ENCODE measurements around the gene TOP1.

DNA sequence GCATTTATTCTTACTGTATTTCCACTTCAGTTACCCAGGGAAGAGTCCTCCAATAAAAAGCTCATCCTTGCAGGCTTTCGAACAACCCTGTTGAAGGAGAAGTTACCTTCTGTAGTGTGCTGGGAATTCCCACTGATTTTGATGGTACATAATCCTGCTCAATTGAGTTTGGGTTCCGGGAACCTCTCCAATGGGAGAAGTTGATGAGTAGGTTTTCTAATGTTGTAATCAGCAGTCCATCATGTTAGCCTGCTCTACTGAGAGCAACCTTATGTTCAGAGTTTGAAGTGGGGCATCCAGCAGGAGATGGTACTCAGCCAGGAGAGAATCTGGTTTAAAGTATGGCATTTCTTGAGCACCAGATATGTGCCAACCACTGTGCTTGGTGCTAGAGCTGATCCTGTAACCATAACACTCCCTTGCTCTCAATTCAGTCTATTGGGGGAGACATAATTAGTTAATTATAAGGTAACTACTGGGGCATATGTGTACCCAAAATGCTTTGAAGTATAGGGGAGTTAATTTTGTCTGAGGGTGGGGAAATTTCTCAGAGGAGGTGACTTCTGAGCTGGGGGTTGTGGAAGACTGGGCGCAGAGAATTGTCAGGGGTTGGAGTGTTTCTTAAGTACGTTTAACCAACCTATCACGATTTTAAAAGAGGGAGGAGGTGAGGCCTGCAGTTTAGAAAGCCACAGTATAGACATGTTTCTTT is 2.1 kb downstream of the TOP1 start:
- TF ChIP-seq, protein P1, sequence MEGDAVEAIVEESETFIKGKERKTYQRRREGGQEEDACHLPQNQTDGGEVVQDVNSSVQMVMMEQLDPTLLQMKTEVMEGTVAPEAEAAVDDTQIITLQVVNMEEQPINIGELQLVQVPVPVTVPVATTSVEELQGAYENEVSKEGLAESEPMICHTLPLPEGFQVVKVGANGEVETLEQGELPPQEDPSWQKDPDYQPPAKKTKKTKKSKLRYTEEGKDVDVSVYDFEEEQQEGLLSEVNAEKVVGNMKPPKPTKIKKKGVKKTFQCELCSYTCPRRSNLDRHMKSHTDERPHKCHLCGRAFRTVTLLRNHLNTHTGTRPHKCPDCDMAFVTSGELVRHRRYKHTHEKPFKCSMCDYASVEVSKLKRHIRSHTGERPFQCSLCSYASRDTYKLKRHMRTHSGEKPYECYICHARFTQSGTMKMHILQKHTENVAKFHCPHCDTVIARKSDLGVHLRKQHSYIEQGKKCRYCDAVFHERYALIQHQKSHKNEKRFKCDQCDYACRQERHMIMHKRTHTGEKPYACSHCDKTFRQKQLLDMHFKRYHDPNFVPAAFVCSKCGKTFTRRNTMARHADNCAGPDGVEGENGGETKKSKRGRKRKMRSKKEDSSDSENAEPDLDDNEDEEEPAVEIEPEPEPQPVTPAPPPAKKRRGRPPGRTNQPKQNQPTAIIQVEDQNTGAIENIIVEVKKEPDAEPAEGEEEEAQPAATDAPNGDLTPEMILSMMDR (IDR thresholded peaks at IDR 0.05) = no peak
- TF ChIP-seq, protein P2, sequence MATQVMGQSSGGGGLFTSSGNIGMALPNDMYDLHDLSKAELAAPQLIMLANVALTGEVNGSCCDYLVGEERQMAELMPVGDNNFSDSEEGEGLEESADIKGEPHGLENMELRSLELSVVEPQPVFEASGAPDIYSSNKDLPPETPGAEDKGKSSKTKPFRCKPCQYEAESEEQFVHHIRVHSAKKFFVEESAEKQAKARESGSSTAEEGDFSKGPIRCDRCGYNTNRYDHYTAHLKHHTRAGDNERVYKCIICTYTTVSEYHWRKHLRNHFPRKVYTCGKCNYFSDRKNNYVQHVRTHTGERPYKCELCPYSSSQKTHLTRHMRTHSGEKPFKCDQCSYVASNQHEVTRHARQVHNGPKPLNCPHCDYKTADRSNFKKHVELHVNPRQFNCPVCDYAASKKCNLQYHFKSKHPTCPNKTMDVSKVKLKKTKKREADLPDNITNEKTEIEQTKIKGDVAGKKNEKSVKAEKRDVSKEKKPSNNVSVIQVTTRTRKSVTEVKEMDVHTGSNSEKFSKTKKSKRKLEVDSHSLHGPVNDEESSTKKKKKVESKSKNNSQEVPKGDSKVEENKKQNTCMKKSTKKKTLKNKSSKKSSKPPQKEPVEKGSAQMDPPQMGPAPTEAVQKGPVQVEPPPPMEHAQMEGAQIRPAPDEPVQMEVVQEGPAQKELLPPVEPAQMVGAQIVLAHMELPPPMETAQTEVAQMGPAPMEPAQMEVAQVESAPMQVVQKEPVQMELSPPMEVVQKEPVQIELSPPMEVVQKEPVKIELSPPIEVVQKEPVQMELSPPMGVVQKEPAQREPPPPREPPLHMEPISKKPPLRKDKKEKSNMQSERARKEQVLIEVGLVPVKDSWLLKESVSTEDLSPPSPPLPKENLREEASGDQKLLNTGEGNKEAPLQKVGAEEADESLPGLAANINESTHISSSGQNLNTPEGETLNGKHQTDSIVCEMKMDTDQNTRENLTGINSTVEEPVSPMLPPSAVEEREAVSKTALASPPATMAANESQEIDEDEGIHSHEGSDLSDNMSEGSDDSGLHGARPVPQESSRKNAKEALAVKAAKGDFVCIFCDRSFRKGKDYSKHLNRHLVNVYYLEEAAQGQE (IDR thresholded peaks at IDR 0.05; ENCODE audit: low read depth, low read length) = no peak
- TF ChIP-seq POLR2AphosphoS5 (IDR thresholded peaks at IDR 0.05; ENCODE audit: low read depth, low read length) = no peak
- TF ChIP-seq JUND (IDR thresholded peaks at IDR 0.05) = no peak
- TF ChIP-seq EP300 (IDR thresholded peaks at IDR 0.05; ENCODE audit: borderline replicate concordance in 1 of 2, low read depth in 1 of 2, low read length in 1 of 2) = no peak
- no peak for TF ChIP-seq FOXM1 (IDR thresholded peaks at IDR 0.05; ENCODE audit: low read depth)
- TF ChIP-seq EZH2phosphoT487 (IDR thresholded peaks at IDR 0.05; ENCODE audit: borderline replicate concordance, low read depth) = no peak
- TF ChIP-seq SIN3A (IDR thresholded peaks at IDR 0.05; ENCODE audit: borderline replicate concordance, low read depth, low read length) = no peak
- TF ChIP-seq TEAD4 (IDR thresholded peaks at IDR 0.05; ENCODE audit: borderline replicate concordance, insufficient read depth) = no peak
- TF ChIP-seq, protein P3, sequence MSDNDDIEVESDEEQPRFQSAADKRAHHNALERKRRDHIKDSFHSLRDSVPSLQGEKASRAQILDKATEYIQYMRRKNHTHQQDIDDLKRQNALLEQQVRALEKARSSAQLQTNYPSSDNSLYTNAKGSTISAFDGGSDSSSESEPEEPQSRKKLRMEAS (IDR thresholded peaks at IDR 0.05; ENCODE audit: low read depth) = no peak
- TF ChIP-seq YY1 (IDR thresholded peaks at IDR 0.05; ENCODE audit: low read depth) = no peak
- TF ChIP-seq RCOR1 (IDR thresholded peaks at IDR 0.05; ENCODE audit: low read length) = no peak
